GM23338 (cell line): ENCODE results near the gene MPPED2. TPM values are rescaled to one million over a fixed set of nuclear protein-coding genes. Genes with fewer than 3 reads are reported as not detected.

Experiments
- ATAC-seq: fragments of 200-7000 bp; cut with Tn5 transposase; 3 replicates; pipeline ENCODE4 v1.9.1; 2020
- DNase-seq: peaks from one replicate; pipeline ENCODE4 v3.0.0-alpha.2; 2015; ENCODE audit warnings: low spot score
- H2AFZ ChIP-seq: fragments of 200-600 bp; sonication (generic); 2 replicates; pipeline ENCODE4 v1.8.0; 2016; ENCODE audit warnings: antibody characterized with exemption, mild to moderate bottlenecking, moderate library complexity
- H3F3A ChIP-seq: fragments of 200-600 bp; sonication (generic); replicated peaks from 2 replicates; pipeline ENCODE4 v1.8.0; 2017; ENCODE audit warnings: antibody characterized with exemption, mixed run types, low read depth
- H3K27ac ChIP-seq: fragments of 200-600 bp; sonication (generic); 2 replicates; pipeline ENCODE4 v1.6.1; 2016; ENCODE audit warnings: low read depth
- H3K27me3 ChIP-seq: fragments of 200-600 bp; sonication (generic); 2 replicates; pipeline ENCODE4 v1.8.0; 2016; ENCODE audit warnings: mild to moderate bottlenecking, mixed run types, moderate library complexity; ENCODE audit not compliant: insufficient read depth
- H3K36me3 ChIP-seq: fragments of 200-600 bp; sonication (generic); 2 replicates; pipeline ENCODE4 v1.8.0; 2016; ENCODE audit warnings: mild to moderate bottlenecking; ENCODE audit not compliant: insufficient read depth
- H3K4me1 ChIP-seq: fragments of 200-600 bp; sonication (generic); 2 replicates; pipeline ENCODE4 v1.8.0; 2016; ENCODE audit warnings: mild to moderate bottlenecking, moderate library complexity; ENCODE audit not compliant: insufficient read depth
- H3K4me2 ChIP-seq: fragments of 200-600 bp; sonication (generic); 2 replicates; pipeline ENCODE4 v1.7.1; 2017; ENCODE audit warnings: mixed run types
- H3K4me3 ChIP-seq: fragments of 200-600 bp; sonication (generic); 2 replicates; pipeline ENCODE4 v1.6.1; 2016; ENCODE audit warnings: mixed run types
- H3K79me2 ChIP-seq: fragments of 200-600 bp; sonication (generic); replicated peaks from 2 replicates; pipeline ENCODE4 v1.8.0; 2017; ENCODE audit warnings: mild to moderate bottlenecking; ENCODE audit not compliant: insufficient read depth
- H3K9me2 ChIP-seq: fragments of 200-600 bp; sonication (generic); 2 replicates; pipeline ENCODE4 v1.8.0; 2017; ENCODE audit not compliant: insufficient read depth
- H4K20me1 ChIP-seq: fragments of 200-600 bp; sonication (generic); replicated peaks from 2 replicates; pipeline ENCODE4 v1.8.0; 2017; ENCODE audit warnings: mild to moderate bottlenecking; ENCODE audit not compliant: insufficient read depth
- H3K27ac Mint-ChIP-seq: 2 replicates; pipeline ENCODE4 v1.8.0; 2020; ENCODE audit warnings: inconsistent platforms, mild to moderate bottlenecking, moderate library complexity, mixed read lengths
- H3K27me3 Mint-ChIP-seq: 3 replicates; pipeline ENCODE4 v1.8.0; 2022; ENCODE audit warnings: low read depth, mild to moderate bottlenecking, moderate library complexity, mixed read lengths, inconsistent platforms; ENCODE audit not compliant: insufficient read depth, poor library complexity
- H3K36me3 Mint-ChIP-seq: 3 replicates; pipeline ENCODE4 v1.8.0; 2021; ENCODE audit warnings: low read depth, mild to moderate bottlenecking, inconsistent platforms, moderate library complexity, mixed read lengths
- H3K4me1 Mint-ChIP-seq: 3 replicates; pipeline ENCODE4 v1.8.0; 2020; ENCODE audit warnings: mild to moderate bottlenecking, inconsistent platforms, mixed read lengths
- H3K4me3 Mint-ChIP-seq: 3 replicates; pipeline ENCODE4 v1.8.0; 2021; ENCODE audit warnings: moderate library complexity, mild to moderate bottlenecking, inconsistent platforms, mixed read lengths
- H3K9me3 Mint-ChIP-seq: 3 replicates; pipeline ENCODE4 v1.8.0; 2020; ENCODE audit warnings: moderate library complexity, mild to moderate bottlenecking, inconsistent platforms, mixed read lengths
- CREB1 ChIP-seq: fragments of 250-450 bp; sonication (Bioruptor Pico); IDR thresholded peaks from 2 replicates; pipeline ENCODE4 v1.5.0; 2020; ENCODE audit warnings: low read depth, mild to moderate bottlenecking, moderate library complexity
- EZH2 ChIP-seq: fragments of 200-600 bp; sonication (generic); IDR thresholded peaks from one replicate; pipeline ENCODE4 v1.8.0; 2017; ENCODE audit warnings: antibody characterized with exemption, mild to moderate bottlenecking, low read depth; ENCODE audit not compliant: unreplicated experiment
- JUNB ChIP-seq: IDR thresholded peaks from one replicate; pipeline ENCODE4 v1.6.1; 2016; ENCODE audit warnings: antibody characterized with exemption; ENCODE audit not compliant: unreplicated experiment
- NANOG ChIP-seq: IDR thresholded peaks from 2 replicates; pipeline ENCODE4 v1.6.1; 2016; ENCODE audit warnings: antibody characterized with exemption, borderline replicate concordance
- STAT1 ChIP-seq: IDR thresholded peaks from one replicate; pipeline ENCODE4 v1.6.1; 2016; ENCODE audit warnings: antibody characterized with exemption; ENCODE audit not compliant: unreplicated experiment
- ZNF331 ChIP-seq: fragments of 250-450 bp; sonication (Bioruptor Pico); IDR thresholded peaks from 2 replicates; pipeline ENCODE4 v1.5.0; 2020; ENCODE audit warnings: low read depth, mild to moderate bottlenecking, moderate library complexity
- polyA plus RNA-seq: library from polyadenylated mRNA; unstranded; fragments of >200 nt; fragmentation: Nextera tagmentation; extraction: Ambion mirVana; gene quantifications from 2 replicates; pipeline ENCODE4 v1.2.1, GENCODE V29; 2016
- total RNA-seq: library from RNA; depleted of rRNA; stranded (reverse); fragments of >200 nt; shearing (Covaris generic); gene quantifications from 2 replicates; pipeline ENCODE4 v1.2.3, GENCODE V29; 2014
- TF ChIP-seq, protein P1 (sequence below): fragments of 250-450 bp; sonication (Bioruptor Pico); IDR thresholded peaks from 2 replicates; pipeline ENCODE4 v1.5.0; 2020; ENCODE audit warnings: mild to moderate bottlenecking, moderate library complexity
- TF ChIP-seq, protein P2 (sequence below): IDR thresholded peaks from 2 replicates; pipeline ENCODE4 v1.6.1; 2016; ENCODE audit warnings: antibody characterized with exemption
- TF ChIP-seq, protein P3 (sequence below): IDR thresholded peaks from one replicate; pipeline ENCODE4 v1.6.1; 2018; ENCODE audit warnings: antibody characterized with exemption; ENCODE audit not compliant: unreplicated experiment

Gene MPPED2
- total and polyA plus RNA-seq, 2 experiments from 2014 or later = 4.4 to 6.8 TPM

DNA sequence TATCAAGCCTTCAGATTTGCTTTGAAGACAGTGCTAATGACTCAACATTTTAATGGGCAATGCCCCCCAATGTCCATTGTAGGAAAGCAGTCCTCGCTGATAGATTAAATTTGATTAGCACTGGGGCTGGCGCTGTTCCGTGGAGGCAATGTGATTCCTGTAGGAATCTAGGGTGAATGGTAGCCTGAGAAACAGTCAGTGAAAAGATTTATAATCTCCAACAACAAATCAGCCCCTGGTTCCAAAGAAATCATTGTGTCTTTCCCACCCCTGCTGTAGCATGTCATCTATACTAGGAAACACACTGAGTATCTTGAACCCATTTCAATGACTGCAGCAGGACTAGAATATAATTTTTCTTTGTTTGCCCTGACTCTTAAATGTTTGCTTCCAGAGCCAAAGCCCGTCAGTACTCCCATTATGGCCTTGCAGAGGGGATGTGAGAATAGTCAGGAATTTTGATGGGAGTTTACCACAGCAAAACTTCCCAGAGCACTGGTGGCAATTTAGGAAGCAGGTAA is 36.1 kb downstream of the MPPED2 start:
- peaks cover 78% of the 10 kb centered on the region for H3K4me1 Mint-ChIP-seq
- ATAC-seq (no peak), DNase-seq (no peak)
- H3F3A ChIP-seq = no peaks in the 10 kb centered on the region
- TF ChIP-seq JUNB = no peak
- TF ChIP-seq, protein P1, sequence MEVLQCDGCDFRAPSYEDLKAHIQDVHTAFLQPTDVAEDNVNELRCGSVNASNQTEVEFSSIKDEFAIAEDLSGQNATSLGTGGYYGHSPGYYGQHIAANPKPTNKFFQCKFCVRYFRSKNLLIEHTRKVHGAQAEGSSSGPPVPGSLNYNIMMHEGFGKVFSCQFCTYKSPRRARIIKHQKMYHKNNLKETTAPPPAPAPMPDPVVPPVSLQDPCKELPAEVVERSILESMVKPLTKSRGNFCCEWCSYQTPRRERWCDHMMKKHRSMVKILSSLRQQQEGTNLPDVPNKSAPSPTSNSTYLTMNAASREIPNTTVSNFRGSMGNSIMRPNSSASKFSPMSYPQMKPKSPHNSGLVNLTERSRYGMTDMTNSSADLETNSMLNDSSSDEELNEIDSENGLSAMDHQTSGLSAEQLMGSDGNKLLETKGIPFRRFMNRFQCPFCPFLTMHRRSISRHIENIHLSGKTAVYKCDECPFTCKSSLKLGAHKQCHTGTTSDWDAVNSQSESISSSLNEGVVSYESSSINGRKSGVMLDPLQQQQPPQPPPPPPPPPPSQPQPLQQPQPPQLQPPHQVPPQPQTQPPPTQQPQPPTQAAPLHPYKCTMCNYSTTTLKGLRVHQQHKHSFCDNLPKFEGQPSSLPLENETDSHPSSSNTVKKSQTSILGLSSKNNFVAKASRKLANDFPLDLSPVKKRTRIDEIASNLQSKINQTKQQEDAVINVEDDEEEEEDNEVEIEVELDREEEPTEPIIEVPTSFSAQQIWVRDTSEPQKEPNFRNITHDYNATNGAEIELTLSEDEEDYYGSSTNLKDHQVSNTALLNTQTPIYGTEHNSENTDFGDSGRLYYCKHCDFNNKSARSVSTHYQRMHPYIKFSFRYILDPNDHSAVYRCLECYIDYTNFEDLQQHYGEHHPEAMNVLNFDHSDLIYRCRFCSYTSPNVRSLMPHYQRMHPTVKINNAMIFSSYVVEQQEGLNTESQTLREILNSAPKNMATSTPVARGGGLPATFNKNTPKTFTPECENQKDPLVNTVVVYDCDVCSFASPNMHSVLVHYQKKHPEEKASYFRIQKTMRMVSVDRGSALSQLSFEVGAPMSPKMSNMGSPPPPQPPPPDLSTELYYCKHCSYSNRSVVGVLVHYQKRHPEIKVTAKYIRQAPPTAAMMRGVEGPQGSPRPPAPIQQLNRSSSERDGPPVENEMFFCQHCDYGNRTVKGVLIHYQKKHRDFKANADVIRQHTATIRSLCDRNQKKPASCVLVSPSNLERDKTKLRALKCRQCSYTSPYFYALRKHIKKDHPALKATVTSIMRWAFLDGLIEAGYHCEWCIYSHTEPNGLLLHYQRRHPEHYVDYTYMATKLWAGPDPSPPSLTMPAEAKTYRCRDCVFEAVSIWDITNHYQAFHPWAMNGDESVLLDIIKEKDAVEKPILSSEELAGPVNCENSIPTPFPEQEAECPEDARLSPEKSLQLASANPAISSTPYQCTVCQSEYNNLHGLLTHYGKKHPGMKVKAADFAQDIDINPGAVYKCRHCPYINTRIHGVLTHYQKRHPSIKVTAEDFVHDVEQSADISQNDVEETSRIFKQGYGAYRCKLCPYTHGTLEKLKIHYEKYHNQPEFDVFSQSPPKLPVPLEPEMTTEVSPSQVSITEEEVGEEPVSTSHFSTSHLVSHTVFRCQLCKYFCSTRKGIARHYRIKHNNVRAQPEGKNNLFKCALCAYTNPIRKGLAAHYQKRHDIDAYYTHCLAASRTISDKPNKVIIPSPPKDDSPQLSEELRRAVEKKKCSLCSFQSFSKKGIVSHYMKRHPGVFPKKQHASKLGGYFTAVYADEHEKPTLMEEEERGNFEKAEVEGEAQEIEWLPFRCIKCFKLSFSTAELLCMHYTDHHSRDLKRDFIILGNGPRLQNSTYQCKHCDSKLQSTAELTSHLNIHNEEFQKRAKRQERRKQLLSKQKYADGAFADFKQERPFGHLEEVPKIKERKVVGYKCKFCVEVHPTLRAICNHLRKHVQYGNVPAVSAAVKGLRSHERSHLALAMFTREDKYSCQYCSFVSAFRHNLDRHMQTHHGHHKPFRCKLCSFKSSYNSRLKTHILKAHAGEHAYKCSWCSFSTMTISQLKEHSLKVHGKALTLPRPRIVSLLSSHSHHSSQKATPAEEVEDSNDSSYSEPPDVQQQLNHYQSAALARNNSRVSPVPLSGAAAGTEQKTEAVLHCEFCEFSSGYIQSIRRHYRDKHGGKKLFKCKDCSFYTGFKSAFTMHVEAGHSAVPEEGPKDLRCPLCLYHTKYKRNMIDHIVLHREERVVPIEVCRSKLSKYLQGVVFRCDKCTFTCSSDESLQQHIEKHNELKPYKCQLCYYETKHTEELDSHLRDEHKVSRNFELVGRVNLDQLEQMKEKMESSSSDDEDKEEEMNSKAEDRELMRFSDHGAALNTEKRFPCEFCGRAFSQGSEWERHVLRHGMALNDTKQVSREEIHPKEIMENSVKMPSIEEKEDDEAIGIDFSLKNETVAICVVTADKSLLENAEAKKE (CRISPR knock-in tag) = no peak
- no peak for TF ChIP-seq CREB1 (CRISPR knock-in tag)
- TF ChIP-seq, protein P2, sequence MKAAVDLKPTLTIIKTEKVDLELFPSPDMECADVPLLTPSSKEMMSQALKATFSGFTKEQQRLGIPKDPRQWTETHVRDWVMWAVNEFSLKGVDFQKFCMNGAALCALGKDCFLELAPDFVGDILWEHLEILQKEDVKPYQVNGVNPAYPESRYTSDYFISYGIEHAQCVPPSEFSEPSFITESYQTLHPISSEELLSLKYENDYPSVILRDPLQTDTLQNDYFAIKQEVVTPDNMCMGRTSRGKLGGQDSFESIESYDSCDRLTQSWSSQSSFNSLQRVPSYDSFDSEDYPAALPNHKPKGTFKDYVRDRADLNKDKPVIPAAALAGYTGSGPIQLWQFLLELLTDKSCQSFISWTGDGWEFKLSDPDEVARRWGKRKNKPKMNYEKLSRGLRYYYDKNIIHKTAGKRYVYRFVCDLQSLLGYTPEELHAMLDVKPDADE = no peak
- no peak for TF ChIP-seq ZNF331 (CRISPR knock-in tag)
- TF ChIP-seq NANOG = no peak
- TF ChIP-seq, protein P3, sequence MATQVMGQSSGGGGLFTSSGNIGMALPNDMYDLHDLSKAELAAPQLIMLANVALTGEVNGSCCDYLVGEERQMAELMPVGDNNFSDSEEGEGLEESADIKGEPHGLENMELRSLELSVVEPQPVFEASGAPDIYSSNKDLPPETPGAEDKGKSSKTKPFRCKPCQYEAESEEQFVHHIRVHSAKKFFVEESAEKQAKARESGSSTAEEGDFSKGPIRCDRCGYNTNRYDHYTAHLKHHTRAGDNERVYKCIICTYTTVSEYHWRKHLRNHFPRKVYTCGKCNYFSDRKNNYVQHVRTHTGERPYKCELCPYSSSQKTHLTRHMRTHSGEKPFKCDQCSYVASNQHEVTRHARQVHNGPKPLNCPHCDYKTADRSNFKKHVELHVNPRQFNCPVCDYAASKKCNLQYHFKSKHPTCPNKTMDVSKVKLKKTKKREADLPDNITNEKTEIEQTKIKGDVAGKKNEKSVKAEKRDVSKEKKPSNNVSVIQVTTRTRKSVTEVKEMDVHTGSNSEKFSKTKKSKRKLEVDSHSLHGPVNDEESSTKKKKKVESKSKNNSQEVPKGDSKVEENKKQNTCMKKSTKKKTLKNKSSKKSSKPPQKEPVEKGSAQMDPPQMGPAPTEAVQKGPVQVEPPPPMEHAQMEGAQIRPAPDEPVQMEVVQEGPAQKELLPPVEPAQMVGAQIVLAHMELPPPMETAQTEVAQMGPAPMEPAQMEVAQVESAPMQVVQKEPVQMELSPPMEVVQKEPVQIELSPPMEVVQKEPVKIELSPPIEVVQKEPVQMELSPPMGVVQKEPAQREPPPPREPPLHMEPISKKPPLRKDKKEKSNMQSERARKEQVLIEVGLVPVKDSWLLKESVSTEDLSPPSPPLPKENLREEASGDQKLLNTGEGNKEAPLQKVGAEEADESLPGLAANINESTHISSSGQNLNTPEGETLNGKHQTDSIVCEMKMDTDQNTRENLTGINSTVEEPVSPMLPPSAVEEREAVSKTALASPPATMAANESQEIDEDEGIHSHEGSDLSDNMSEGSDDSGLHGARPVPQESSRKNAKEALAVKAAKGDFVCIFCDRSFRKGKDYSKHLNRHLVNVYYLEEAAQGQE = no peak
- no peak for TF ChIP-seq STAT1
- TF ChIP-seq EZH2 = no peak
- H3K79me2 ChIP-seq = 0 out of 2 replicates have a peak, but pooled peaks cover 7% of the 10 kb centered on the region
- peak overlapping the region; percentile 48 for H3K4me2 ChIP-seq
- peaks cover 4% of the 10 kb centered on the region; the same call in 1 of the 2 replicates for H3K27me3 ChIP-seq
- H3K27ac ChIP-seq = no peak overlapping the region
- H3K36me3 Mint-ChIP-seq = no peaks in the 10 kb centered on the region; the same call in 2 of the 3 replicates
- H4K20me1 ChIP-seq = no peaks in the 10 kb centered on the region
- H3K4me3 Mint-ChIP-seq = no peak overlapping the region
- H3K27ac Mint-ChIP-seq = peak overlapping the region; percentile 27; the same call in 1 of the 2 replicates
- no peak overlapping the region for H3K4me3 ChIP-seq
- no peaks in the 10 kb centered on the region for H3K9me3 Mint-ChIP-seq
- peaks cover 81% of the 10 kb centered on the region for H3K4me1 ChIP-seq
- peaks cover 6% of the 10 kb centered on the region for H3K27me3 Mint-ChIP-seq
- H2AFZ ChIP-seq = no peak overlapping the region
- H3K9me2 ChIP-seq = no peaks in the 10 kb centered on the region
- H3K36me3 ChIP-seq = no peaks in the 10 kb centered on the region
